Thymus (tissue), 11 donors: Measurements from ENCODE around the gene CCDC149. TPM values are rescaled to one million over a fixed set of nuclear protein-coding genes. Genes with fewer than 3 reads are reported as not detected.

Experiments used
- DNase-seq, 9 donors: peaks; one replicate each; pipeline ENCODE4 v3.0.0-alpha.2; 2013; ENCODE audit warnings: low spot score in 9 of 9, low read depth in 6 of 9, missing footprints in 1 of 9
- H3K27ac ChIP-seq, 2 donors: one replicate each; pipeline ENCODE4 v1.5.1; 2013; ENCODE audit warnings: control low read depth in 1 of 2, low read depth in 1 of 2, low read length in 1 of 2, mild to moderate bottlenecking in 1 of 2, moderate library complexity in 1 of 2
- H3K27me3 ChIP-seq, 2 donors: one replicate each; pipeline ENCODE4 v1.5.1; 2013; ENCODE audit warnings: low read length in 1 of 2; ENCODE audit not compliant: control insufficient read depth in 2 of 2, insufficient read depth in 1 of 2
- H3K36me3 ChIP-seq, 2 donors: one replicate each; pipeline ENCODE4 v1.5.1; 2013; ENCODE audit warnings: low read length in 1 of 2, mild to moderate bottlenecking in 1 of 2, moderate library complexity in 1 of 2; ENCODE audit not compliant: control insufficient read depth in 2 of 2, insufficient read depth in 2 of 2
- H3K4me1 ChIP-seq, 2 donors: one replicate each; pipeline ENCODE4 v1.5.1; 2013; ENCODE audit warnings: low read length in 2 of 2; ENCODE audit not compliant: control insufficient read depth in 2 of 2, insufficient read depth in 2 of 2
- H3K4me3 ChIP-seq, 2 donors: one replicate each; pipeline ENCODE4 v1.5.1; 2013; ENCODE audit warnings: low read length in 2 of 2, control low read depth in 1 of 2, mild to moderate bottlenecking in 1 of 2
- H3K9me3 ChIP-seq, 2 donors: one replicate each; pipeline ENCODE4 v1.5.1; 2013; ENCODE audit warnings: low read length in 1 of 2, mild to moderate bottlenecking in 1 of 2; ENCODE audit not compliant: control insufficient read depth in 2 of 2, insufficient read depth in 1 of 2
- WGBS: extraction: QIAGEN DNeasy Blood & Tissue Kit; methylation state at CpG from one replicate; pipeline ENCODE4 v1.1.7; 2013; 5-methylcytosine and 5-hydroxymethylcytosine counted together
- polyA plus RNA-seq: library from polyadenylated mRNA; stranded (reverse); fragments of 200-250 nt; gene quantifications from one replicate; pipeline ENCODE4 v1.2.3, GENCODE V29; 2013
- total RNA-seq: library from RNA; stranded (reverse); fragments of 120-200 nt; gene quantifications from one replicate; pipeline ENCODE4 v1.2.4, GENCODE V29; 2013
- donor health status: healthy.

Gene CCDC149
- total and polyA plus RNA-seq, 2 donors = 1.5 to 6.2 TPM

DNA sequence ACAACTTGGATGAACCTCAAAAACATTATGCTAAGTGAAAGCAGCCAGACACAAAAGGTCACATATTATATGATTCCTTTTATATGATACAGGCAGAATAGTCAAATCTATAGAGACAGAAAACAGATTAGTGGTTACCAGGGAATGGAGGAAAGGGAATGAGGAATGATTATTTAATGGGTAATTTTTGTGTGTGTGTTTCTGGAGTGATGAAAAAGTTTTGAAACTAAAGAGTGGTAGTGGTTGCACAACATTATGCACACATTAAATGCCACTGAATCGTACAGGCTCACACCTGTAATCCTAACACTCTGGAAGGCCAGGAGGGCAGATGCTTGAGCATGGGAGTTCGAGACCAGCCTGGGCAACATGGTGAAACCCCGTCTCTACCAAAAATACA, 137.1 kb downstream of the CCDC149 start:
- WGBS = 92% methylated on average over 3 of the region's 3 CpGs
- no peaks in the 10 kb centered on the region for H3K9me3 ChIP-seq
- no peak for DNase-seq
- no peak overlapping the region for H3K27ac ChIP-seq
- H3K36me3 ChIP-seq = no peaks in the 10 kb centered on the region
- no peaks in the 10 kb centered on the region for H3K27me3 ChIP-seq
- H3K4me1 ChIP-seq = peaks cover 0 to 2% of the 10 kb centered on the region in 2 donors
- no peak overlapping the region for H3K4me3 ChIP-seq

DNA sequence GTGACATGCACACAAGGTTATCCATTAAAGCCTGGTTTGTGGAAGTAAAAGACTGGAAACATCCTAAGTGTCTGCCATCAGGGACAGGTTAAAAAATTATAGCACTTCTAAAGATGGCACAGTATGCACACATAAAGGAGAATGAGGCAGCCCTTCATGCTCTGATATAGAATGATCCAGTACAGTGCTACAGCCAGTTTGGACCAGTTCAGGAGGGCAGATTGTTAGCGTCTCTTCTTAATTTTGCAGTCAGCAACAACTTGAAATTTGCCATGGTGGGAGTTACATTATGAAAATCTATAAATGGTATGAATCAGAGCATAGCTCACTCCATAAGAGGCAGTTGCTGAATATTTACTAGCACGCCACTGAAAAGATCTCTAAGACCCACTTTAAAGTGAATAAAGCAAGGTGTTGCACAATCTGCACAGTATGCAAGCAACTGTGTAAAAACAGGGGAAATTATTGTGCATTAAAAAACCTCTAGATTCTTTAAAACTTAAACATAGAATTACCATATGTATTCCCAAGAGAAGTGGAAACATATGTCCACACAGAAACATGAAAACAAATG, 137.7 kb downstream of the CCDC149 start:
- no peak overlapping the region for H3K27ac ChIP-seq
- no peaks in the 10 kb centered on the region for H3K36me3 ChIP-seq
- H3K27me3 ChIP-seq = no peaks in the 10 kb centered on the region
- H3K9me3 ChIP-seq = no peaks in the 10 kb centered on the region
- WGBS = 98% methylated on average over 2 of the region's 2 CpGs
- H3K4me1 ChIP-seq = peaks cover 0 to 2% of the 10 kb centered on the region in 2 donors
- DNase-seq = no peak
- no peak overlapping the region for H3K4me3 ChIP-seq

DNA sequence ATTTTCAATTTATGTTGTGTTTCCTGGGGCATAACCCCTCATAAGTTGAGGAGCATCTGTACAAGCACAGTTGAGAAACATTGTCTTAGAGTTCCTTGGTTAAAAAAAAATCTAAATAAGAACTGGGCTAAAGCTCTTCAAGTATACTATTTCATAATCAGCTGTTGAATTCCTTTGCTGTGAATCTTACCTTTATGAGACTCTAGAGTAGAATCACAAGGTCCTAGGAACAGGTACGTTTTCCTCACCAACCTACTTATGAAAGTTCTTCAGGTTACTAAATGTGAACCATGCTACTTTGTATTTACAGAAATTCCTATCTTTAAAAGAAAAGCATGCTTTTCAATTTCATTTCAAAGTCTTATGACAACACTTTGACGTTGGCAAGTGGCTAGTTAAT, 138.4 kb downstream of the CCDC149 start:
- H3K27ac ChIP-seq = no peak overlapping the region

DNA sequence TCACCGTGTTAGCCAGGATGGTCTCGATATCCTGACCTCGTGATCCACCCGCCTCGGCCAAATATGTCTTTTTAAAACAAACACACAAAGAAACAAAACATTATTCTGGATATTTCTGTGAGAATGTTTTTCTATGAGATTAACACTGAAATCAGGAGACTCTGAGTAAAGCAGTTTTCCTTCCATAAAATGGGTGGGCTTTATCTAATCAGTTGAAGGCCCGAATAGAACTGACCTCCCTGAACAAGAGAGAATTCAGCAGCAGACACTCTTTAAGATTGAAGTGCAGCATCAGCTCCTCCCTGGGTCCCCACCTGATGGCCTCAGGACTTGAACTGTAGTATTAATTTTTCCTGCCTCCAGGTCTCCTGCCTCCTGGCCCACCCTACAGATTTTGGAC, 139.9 kb downstream of the CCDC149 start:
- H3K4me3 ChIP-seq = no peak overlapping the region
- 95% methylated on average over 6 of the region's 6 CpGs for WGBS
- no peak for DNase-seq
- peaks cover 0 to 2% of the 10 kb centered on the region in 2 donors for H3K4me1 ChIP-seq
- no peaks in the 10 kb centered on the region for H3K36me3 ChIP-seq
- no peaks in the 10 kb centered on the region for H3K27me3 ChIP-seq
- H3K27ac ChIP-seq = no peak overlapping the region
- H3K9me3 ChIP-seq = no peaks in the 10 kb centered on the region

More for the DNA sequence above, 138.4 kb downstream of the CCDC149 start:
- Histone ChIP-seq H3K4me1 (peaks cover 0 to 2% of the 10 kb centered on the region in 2 donors), H3K9me3 (no peaks in the 10 kb centered on the region), H3K4me3 (no peak overlapping the region), H3K27me3 (no peaks in the 10 kb centered on the region), H3K36me3 (no peaks in the 10 kb centered on the region)
- DNase-seq = no peak
- WGBS = 45% methylated on average over 2 of the region's 2 CpGs

DNA sequence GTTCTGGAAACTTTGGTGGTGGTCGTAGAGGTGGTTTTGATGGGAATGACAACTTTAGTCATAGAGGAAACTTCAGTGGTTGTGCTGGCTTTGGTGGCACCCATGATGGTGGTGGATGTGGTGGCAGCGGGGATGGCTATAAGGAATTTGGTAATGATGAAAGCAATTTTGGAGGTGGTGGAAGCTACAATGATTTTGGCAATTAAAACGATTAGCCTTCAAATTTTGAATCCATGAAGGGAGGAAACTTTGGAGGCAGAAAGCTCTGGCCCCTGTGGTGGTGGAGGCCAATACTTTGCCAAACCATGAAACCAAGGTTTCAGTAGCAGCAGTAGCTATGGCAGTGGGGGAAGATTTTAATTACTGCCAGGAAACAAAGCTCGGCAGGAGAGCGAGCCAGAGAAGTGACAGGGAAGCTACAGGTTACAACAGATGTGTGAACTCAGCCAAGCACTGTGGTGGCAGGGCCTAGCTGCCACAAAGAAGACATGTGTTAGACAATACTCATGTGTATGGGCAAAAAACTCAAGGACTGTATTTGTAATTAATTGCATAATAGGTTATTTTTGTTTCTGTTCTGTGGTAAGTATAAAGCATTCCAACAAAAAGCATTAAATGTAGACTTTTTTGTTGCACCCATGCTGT, 140.7 kb downstream of the CCDC149 start:
- no peaks in the 10 kb centered on the region for H3K9me3 ChIP-seq
- no peak overlapping the region for H3K4me3 ChIP-seq
- no peak for DNase-seq
- H3K27me3 ChIP-seq = no peaks in the 10 kb centered on the region
- peaks cover 0 to 2% of the 10 kb centered on the region in 2 donors for H3K4me1 ChIP-seq
- WGBS = 95% methylated on average over 5 of the region's 5 CpGs
- no peak overlapping the region for H3K27ac ChIP-seq
- no peaks in the 10 kb centered on the region for H3K36me3 ChIP-seq

DNA sequence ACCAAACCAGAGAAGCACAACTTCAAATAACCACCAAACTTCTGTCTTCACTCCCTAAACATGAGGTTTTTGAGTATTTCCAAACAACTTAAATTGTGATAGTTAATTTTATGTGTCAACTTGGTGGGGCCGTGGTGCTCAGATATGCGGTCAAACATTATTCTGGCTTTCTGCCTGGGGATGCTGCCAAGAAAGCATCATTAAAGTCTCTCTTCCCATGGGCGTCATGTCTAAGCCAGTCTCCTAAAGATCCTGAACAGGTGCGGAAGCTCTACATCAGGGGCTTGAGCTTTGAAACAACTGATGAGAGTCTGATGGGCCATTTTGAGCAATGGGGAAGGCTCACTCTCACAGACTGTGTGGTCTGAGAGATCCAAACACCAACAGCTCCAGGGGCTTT, 141.6 kb downstream of the CCDC149 start:
- Histone ChIP-seq H3K27me3 (no peaks in the 10 kb centered on the region), H3K4me3 (no peak overlapping the region), H3K36me3 (no peaks in the 10 kb centered on the region), H3K27ac (no peak overlapping the region), H3K4me1 (peaks cover 0 to 2% of the 10 kb centered on the region in 2 donors), H3K9me3 (no peaks in the 10 kb centered on the region)
- WGBS = 92% methylated on average over 4 of the region's 4 CpGs
- DNase-seq = peak in 1 of 9 donors; percentile 8

DNA sequence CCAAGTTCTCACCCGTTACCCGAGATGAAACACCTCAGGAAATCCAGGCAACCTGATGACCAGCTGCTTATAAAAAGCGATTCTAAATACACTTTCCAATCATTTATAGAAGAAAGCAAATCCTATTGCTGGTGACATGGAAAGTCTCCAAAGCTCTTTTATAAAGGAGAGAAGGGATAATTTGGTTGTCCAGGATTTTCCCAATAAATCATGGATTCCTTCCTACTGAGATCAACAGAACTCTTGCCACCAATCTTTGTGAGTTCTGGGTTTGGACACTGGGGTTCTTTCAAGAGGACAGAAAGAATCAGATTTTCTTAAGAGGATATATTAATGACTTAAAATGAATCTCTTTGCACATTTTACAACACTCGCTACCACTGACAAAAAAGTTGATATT, 142.2 kb downstream of the CCDC149 start:
- Histone ChIP-seq H3K27ac (no peak overlapping the region), H3K9me3 (no peaks in the 10 kb centered on the region), H3K36me3 (no peaks in the 10 kb centered on the region), H3K4me3 (no peak overlapping the region), H3K27me3 (no peaks in the 10 kb centered on the region), H3K4me1 (peaks cover 0 to 2% of the 10 kb centered on the region in 2 donors)
- WGBS = 95% methylated on average over 4 of the region's 4 CpGs
- no peak for DNase-seq

DNA sequence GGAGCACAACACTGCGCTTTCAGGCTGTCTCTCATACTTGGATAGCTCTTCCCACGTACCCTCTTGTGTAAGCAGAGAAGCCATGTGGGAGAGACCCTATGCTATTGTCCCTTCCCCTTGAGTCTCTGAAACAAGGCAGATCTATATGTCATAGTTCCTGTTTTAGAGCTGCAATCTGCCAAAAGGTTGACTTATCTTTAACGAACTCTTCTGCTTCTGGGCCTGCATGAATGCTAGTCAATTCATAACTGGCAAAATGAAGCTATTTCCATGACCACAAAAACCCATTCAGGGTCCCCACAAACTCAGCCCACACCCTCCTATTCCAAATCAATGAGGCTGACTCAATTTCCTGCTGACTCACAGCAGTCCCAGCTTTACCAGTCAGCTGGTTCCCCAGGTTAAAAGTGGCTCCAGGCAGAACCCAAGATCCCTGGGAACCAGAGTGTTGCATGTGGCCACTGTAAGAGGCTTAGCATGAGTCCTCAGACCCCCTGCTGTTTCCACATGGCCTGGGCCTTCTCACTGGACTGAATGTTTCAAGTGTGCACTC, 142.7 kb downstream of the CCDC149 start:
- no peak overlapping the region for H3K27ac ChIP-seq
- WGBS = 72% methylated on average over 3 of the region's 3 CpGs

DNA sequence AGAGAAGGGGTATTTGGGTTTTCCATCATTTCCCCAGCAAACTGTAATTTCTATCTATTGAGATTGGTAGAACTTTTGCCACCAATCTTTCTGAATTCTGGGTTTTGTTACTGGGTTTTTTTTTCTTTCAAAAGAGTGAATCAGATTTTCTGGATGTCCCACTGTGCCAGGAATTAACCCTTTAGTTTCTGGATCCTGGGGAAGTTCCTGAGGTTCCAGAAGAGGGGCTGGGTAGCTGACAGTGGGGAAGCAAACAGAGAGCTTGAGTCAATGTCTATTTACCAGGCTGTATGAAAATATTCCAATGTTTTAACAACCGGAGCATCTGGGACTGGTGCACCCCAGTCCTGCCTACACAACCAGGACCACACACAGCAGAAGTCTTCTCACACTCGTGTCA, 143.3 kb downstream of the CCDC149 start:
- Histone ChIP-seq H3K9me3 (no peaks in the 10 kb centered on the region), H3K4me1 (peaks cover 0 to 2% of the 10 kb centered on the region in 2 donors), H3K4me3 (no peak overlapping the region), H3K27me3 (no peaks in the 10 kb centered on the region), H3K27ac (no peak overlapping the region), H3K36me3 (no peaks in the 10 kb centered on the region)
- no peak for DNase-seq
- WGBS = 94% methylated on average over 2 of the region's 2 CpGs

More for the DNA sequence above, 142.7 kb downstream of the CCDC149 start:
- H3K4me3 ChIP-seq = no peak overlapping the region
- no peaks in the 10 kb centered on the region for H3K36me3 ChIP-seq
- peaks cover 0 to 2% of the 10 kb centered on the region in 2 donors for H3K4me1 ChIP-seq
- H3K27me3 ChIP-seq = no peaks in the 10 kb centered on the region
- no peak for DNase-seq
- no peaks in the 10 kb centered on the region for H3K9me3 ChIP-seq
